Thyroid gland (tissue), 4 donors: ENCODE results near the gene NXNL1. TPM values are rescaled to one million over a fixed set of nuclear protein-coding genes. Genes with fewer than 3 reads are reported as not detected.

Experiments
- DNase-seq, 2 donors: peaks; one replicate each; pipeline ENCODE4 v3.0.0-alpha.2; 2019
- H3K27ac ChIP-seq, 3 donors: fragments of 200-600 bp; sonication (generic); 1 replicate in 2 of 3; 2 replicates in 1 of 3; pipeline ENCODE4 v1.5.1; 2016 to 2019; ENCODE audit warnings: mild to moderate bottlenecking in 1 of 3, moderate library complexity in 1 of 3
- H3K27me3 ChIP-seq: fragments of 200-600 bp; sonication (generic); one replicate; pipeline ENCODE4 v1.5.1; 2019
- H3K36me3 ChIP-seq, 2 donors: fragments of 200-600 bp; sonication (generic); one replicate each; pipeline ENCODE4 v1.5.1; 2016 to 2019
- H3K4me1 ChIP-seq, 2 donors: fragments of 200-600 bp; sonication (generic); one replicate each; pipeline ENCODE4 v1.5.1; 2017 to 2019
- H3K4me3 ChIP-seq, 3 donors: fragments of 200-600 bp; sonication (generic); replicated peaks in 1 of 3; 1 replicate in 2 of 3; 2 replicates in 1 of 3; pipeline ENCODE4 v1.5.1; 2016; ENCODE audit warnings: mild to moderate bottlenecking in 1 of 3
- H3K9me3 ChIP-seq: fragments of 200-600 bp; sonication (generic); one replicate; pipeline ENCODE4 v1.5.1; 2017
- POLR2A ChIP-seq, 2 donors: fragments of 450-650 bp; IDR thresholded peaks; one replicate each; pipeline ENCODE4 v1.6.1; 2017; ENCODE audit warnings: antibody characterized with exemption in 2 of 2, mild to moderate bottlenecking in 2 of 2, moderate library complexity in 1 of 2
- WGBS, 2 donors: methylation state at CpG; one replicate each; pipeline ENCODE4 v1.1.5; 2017; 5-methylcytosine and 5-hydroxymethylcytosine counted together
- intact Hi-C: fragments of 100-400 bp; cut with DNase I; formaldehyde crosslinking; loops from one replicate; pipeline ENCODE4 v1.15.1; 2023
- total RNA-seq, 4 donors: library from RNA; depleted of rRNA; stranded (reverse); fragments of >200 nt; gene quantifications; one replicate each; pipeline ENCODE4 v1.2.3, GENCODE V29; 2016
- TF ChIP-seq, protein P1 (sequence below), 6 experiments: fragments of 200-600 bp in 3 of 6; fragments of 450-650 bp in 3 of 6; sonication (generic) in 3 of 6; IDR thresholded peaks; one replicate each; pipeline ENCODE4 v1.5.1; 2016 to 2019; ENCODE audit warnings: antibody characterized with exemption in 6 of 6, mild to moderate bottlenecking in 2 of 6, inconsistent platforms in 1 of 6, moderate library complexity in 1 of 6

NXNL1 gene
- total RNA-seq, 4 donors from 2014 or later, result not detected

DNA sequence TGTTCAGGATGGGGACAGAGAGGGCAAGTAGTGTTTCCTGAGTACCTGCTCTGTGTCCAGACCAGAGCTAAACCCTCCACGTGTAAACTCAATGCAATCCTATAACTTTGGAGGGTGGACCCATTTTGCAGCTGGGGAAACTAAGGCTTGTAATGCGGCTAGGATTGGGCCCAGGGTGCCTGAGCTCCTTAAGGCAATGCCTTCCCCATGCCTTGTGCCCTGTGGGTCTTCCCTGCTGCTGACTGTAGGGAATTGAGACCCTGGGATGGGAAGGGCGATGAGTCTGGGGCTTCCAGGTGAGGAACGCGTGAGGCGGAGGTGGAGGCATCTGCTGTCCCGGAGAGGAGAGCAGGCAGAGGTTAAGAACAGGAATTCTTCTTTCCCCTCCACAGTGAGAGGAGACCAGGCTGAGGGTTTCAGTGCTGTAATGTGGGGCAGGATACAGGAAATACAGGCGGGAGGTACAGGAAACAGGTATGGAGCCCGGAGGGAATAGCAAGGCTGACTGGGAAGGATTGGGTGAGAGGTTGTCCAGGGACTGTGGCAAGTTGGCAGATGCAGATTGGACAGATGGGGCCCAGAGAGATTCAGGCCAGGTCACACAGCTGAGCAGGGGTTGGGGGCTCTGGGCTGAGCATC lies 28.8 kb upstream of the NXNL1 start:
- no peak for TF ChIP-seq POLR2A (IDR thresholded peaks at IDR 0.05)
- TF ChIP-seq, protein P1, sequence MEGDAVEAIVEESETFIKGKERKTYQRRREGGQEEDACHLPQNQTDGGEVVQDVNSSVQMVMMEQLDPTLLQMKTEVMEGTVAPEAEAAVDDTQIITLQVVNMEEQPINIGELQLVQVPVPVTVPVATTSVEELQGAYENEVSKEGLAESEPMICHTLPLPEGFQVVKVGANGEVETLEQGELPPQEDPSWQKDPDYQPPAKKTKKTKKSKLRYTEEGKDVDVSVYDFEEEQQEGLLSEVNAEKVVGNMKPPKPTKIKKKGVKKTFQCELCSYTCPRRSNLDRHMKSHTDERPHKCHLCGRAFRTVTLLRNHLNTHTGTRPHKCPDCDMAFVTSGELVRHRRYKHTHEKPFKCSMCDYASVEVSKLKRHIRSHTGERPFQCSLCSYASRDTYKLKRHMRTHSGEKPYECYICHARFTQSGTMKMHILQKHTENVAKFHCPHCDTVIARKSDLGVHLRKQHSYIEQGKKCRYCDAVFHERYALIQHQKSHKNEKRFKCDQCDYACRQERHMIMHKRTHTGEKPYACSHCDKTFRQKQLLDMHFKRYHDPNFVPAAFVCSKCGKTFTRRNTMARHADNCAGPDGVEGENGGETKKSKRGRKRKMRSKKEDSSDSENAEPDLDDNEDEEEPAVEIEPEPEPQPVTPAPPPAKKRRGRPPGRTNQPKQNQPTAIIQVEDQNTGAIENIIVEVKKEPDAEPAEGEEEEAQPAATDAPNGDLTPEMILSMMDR (IDR thresholded peaks at IDR 0.05), result no peak
- peaks cover 0 to 3% of the 10 kb centered on the region in 2 donors for H3K4me1 ChIP-seq

DNA sequence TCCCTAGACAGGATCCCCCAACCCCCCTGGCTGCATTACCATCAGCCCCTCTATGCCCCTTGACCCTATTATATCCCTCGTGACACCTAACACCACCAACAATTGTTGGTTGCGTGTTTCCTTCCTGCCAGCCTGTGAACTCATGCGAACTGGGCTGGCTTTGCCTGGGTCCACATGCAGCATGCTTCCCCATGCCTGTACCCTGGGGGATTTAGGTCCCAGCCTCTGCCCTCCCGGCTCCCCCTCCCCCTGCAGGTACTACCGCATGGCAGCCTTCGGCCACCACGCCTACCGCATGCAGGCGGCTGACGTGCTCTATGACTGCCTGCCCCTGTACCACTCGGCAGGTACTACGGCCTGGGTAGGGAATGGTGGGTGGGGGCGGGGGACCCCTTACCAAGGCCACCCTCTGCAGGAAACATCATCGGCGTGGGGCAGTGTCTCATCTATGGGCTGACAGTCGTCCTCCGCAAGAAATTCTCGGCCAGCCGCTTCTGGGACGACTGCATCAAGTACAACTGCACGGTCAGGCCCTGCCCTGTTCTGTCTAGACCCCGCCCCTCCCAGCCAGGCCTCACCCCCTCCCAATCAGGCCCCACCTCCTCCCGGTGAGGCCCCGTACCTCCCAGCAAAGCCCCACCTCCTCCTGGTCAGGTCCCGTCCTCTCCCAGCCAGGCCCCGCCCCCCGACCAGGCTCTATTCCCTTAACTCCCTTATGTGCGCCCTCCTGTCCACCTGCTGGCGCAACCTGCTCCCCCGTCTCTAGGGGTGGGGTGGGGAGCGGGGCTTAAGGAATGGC lies 28.1 kb upstream of the NXNL1 start:
- peaks cover 0 to 3% of the 10 kb centered on the region in 2 donors for H3K4me1 ChIP-seq
- H3K4me3 ChIP-seq, result no peak overlapping the region
- H3K36me3 ChIP-seq, result no peaks in the 10 kb centered on the region
- no peak overlapping the region for H3K27ac ChIP-seq
- H3K27me3 ChIP-seq, result no peaks in the 10 kb centered on the region
- no peak for TF ChIP-seq POLR2A (IDR thresholded peaks at IDR 0.05)
- TF ChIP-seq, protein P1 (IDR thresholded peaks at IDR 0.05), result no peak
- H3K9me3 ChIP-seq, result no peaks in the 10 kb centered on the region
- 38 to 42% methylated on average over 22 to 27 of the region's 31 CpGs for WGBS, 2 donors
- intact Hi-C loops, result no loop called here
- DNase-seq, result peak; percentile 82 to 83

More for the DNA sequence above, 28.8 kb upstream of the NXNL1 start:
- DNase-seq, result no peak
- Histone ChIP-seq H3K36me3 (no peaks in the 10 kb centered on the region), H3K27ac (no peak overlapping the region), H3K4me3 (no peak overlapping the region), H3K27me3 (no peaks in the 10 kb centered on the region), H3K9me3 (no peaks in the 10 kb centered on the region)
- 78 to 87% methylated on average over 8 of the region's 9 CpGs for WGBS, 2 donors
- intact Hi-C loops, result no loop called here

DNA sequence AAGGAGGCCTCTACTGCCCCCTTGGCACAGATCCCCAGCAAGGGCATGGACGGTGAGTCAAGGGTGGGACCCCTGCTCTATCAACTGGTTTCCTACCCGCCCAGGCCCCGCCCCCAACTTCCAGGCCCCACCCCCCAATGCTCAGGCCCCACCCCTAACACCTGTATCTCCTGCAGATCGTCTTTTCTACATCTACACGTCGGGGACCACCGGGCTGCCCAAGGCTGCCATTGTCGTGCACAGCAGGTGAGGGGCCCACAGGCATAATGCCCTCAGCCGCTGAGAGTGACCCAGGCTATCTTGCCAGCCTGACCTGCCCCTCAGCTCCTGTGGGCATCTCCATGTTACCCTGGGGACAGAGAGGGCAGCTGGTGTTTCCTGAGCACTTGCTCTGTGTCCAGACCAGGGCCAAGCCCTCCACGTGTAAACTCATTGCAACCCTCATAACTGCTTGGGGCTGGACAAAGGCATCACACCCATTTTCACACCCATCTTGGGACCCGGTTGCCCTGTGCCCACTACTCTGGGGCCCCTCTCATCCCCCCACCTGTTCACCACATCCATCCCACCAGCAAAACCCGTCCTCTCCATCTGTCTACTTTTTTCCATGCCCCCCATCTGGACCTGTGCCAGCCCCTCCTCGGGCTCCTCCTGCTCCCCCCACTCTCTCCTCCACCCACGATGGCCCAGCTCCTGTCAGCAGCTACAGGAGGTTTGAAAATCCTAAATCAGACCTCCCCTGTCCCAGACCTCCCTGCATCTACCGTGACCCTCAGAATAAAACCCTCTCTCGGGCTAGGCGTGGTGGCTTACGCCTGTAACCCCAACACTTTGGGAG lies 26.8 kb upstream of the NXNL1 start:
- WGBS, 2 donors, result 81 to 83% methylated on average over 16 to 17 of the region's 18 CpGs
- intact Hi-C loops, result no loop called here
- Histone ChIP-seq H3K27me3 (no peaks in the 10 kb centered on the region), H3K36me3 (no peaks in the 10 kb centered on the region), H3K4me3 (no peak overlapping the region), H3K4me1 (peaks cover 0 to 3% of the 10 kb centered on the region in 2 donors), H3K27ac (no peak overlapping the region), H3K9me3 (no peaks in the 10 kb centered on the region)
- TF ChIP-seq, protein P1 (IDR thresholded peaks at IDR 0.05), result no peak
- no peak for TF ChIP-seq POLR2A (IDR thresholded peaks at IDR 0.05)
- DNase-seq, result no peak

DNA sequence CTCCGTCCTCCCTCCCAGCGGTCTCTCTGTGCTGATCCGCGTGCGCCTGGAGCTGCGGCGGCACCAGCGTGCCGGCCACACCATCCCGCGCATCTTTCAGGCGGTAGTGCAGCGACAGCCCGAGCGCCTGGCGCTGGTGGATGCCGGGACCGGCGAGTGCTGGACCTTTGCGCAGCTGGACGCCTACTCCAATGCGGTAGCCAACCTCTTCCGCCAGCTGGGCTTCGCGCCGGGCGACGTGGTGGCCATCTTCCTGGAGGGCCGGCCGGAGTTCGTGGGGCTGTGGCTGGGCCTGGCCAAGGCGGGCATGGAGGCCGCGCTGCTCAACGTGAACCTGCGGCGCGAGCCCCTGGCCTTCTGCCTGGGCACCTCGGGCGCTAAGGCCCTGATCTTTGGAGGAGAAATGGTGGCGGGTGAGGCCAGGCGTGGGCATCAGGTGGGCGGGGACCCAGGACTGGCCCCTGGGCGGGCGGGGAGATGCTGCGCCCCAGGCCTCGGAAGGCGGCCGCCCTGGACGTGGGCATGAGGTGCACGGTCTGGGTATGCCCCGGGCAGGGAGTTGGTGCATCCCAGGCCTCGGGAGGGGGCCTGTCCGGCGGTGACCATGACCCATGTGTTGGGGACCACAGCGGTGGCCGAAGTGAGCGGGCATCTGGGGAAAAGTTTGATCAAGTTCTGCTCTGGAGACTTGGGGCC lies 26.0 kb upstream of the NXNL1 start:
- no peak for DNase-seq
- TF ChIP-seq POLR2A (IDR thresholded peaks at IDR 0.05), result no peak
- TF ChIP-seq, protein P1 (IDR thresholded peaks at IDR 0.05), result no peak
- Histone ChIP-seq H3K27ac (no peak overlapping the region), H3K4me3 (no peak overlapping the region), H3K36me3 (no peaks in the 10 kb centered on the region), H3K27me3 (no peaks in the 10 kb centered on the region), H3K4me1 (peaks cover 0 to 3% of the 10 kb centered on the region in 2 donors), H3K9me3 (no peaks in the 10 kb centered on the region)
- WGBS, 2 donors, result 96 to 97% methylated on average over 14 to 40 of the region's 58 CpGs
- intact Hi-C loops, result no loop called here
